Measurements from ENCODE around the gene TRIM43B.
"Not testable (repeated sequence)": the region's sequence is repeated elsewhere in the genome, so short reads cannot be mapped to it uniquely, and the experiment has no call there.

The TRIM43B gene

GRCh38 chr2:95484654-95485053 lies at the start of gene TRIM43B:
Gene TRIM43B (minus strand): TSS chr2:95484754. CDS start chr2:95482714, 2,040 bp downstream.
- DNase-seq: not testable (repeated sequence)

GRCh38 chr2:95531254-95531771 lies 46.8 kb upstream of the TRIM43B start:
- no peak for DNase-seq

GRCh38 chr2:95530734-95531133 lies 46.2 kb upstream of the TRIM43B start:
- no peak for DNase-seq

- DNase-seq: peak; percentile 58
Measured at GRCh38 chr2:95526360-95527341, 42.1 kb upstream of the TRIM43B start.

- no peak for DNase-seq
Measured at GRCh38 chr2:95525294-95526035, 40.9 kb upstream of the TRIM43B start.

- no peak for DNase-seq
Measured at GRCh38 chr2:95524195-95524594, 39.6 kb upstream of the TRIM43B start.

GRCh38 chr2:95514718-95515117 lies 30.2 kb upstream of the TRIM43B start:
- DNase-seq: no peak

- DNase-seq: not testable (repeated sequence)
Measured at GRCh38 chr2:95514226-95514625, 29.7 kb upstream of the TRIM43B start.

- DNase-seq: no peak
Measured at GRCh38 chr2:95509408-95509807, 24.9 kb upstream of the TRIM43B start.

GRCh38 chr2:95505222-95505621 lies 20.7 kb upstream of the TRIM43B start:
- no peak for DNase-seq

GRCh38 chr2:95500854-95501253 lies 16.3 kb upstream of the TRIM43B start:
- DNase-seq: no peak

- not testable (repeated sequence) for DNase-seq
Measured at GRCh38 chr2:95492076-95492475, 7.5 kb upstream of the TRIM43B start.

GRCh38 chr2:95475025-95475424 lies 9.5 kb downstream of the TRIM43B start:
- not testable (repeated sequence) for DNase-seq

GRCh38 chr2:95467984-95468383 lies 16.6 kb downstream of the TRIM43B start:
- DNase-seq: not testable (repeated sequence)

GRCh38 chr2:95466572-95466971 lies 18.0 kb downstream of the TRIM43B start:
- not testable (repeated sequence) for DNase-seq

GRCh38 chr2:95463292-95463691 lies 21.3 kb downstream of the TRIM43B start:
- not testable (repeated sequence) for DNase-seq

GRCh38 chr2:95445317-95445716 lies 39.2 kb downstream of the TRIM43B start:
- not testable (repeated sequence) for DNase-seq

- DNase-seq: not testable (repeated sequence)
Measured at GRCh38 chr2:95442474-95443099, 42.0 kb downstream of the TRIM43B start.

GRCh38 chr2:95435872-95436209 lies 48.7 kb downstream of the TRIM43B start:
- DNase-seq: not testable (repeated sequence)

GRCh38 chr2:95435162-95435871 lies 49.2 kb downstream of the TRIM43B start:
- DNase-seq: not testable (repeated sequence)

GRCh38 chr2:95434507-95435076 lies 50.0 kb downstream of the TRIM43B start:
- not testable (repeated sequence) for DNase-seq

- not testable (repeated sequence) for DNase-seq
Measured at GRCh38 chr2:95433973-95434372, 50.6 kb downstream of the TRIM43B start.

All from CD4-positive, alpha-beta T cell treated with Interleukin-6 for 4 hours (primary cell).